ENCODE measurements around the gene C15orf61. TPM values are rescaled to one million over a fixed set of nuclear protein-coding genes. Genes with fewer than 3 reads are reported as not detected.

C15orf61 gene
- total RNA-seq, 1 donor from 2014 or later: 7.5 TPM

DNA sequence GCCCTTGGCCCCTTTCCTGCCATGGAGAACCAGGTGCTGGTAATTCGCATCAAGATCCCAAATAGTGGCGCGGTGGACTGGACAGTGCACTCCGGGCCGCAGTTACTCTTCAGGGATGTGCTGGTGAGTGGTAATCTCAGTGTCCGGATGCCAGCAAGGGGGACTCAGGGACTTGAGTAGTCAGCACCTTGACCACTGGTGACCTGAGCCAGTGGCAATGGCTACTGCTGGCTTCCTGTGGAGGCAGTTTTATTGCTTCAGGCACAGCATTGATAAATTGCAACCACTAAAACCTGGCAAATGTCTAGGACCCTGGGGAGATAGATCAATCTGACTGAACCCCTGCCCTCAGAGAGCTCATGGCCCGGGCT is 22.4 kb downstream of the C15orf61 start:
- H3K27ac Mint-ChIP-seq (ENCODE audit: unreplicated experiment): peak overlapping the region; percentile 85
- H3K36me3 Mint-ChIP-seq (ENCODE audit: unreplicated experiment): peaks cover 9% of the 10 kb centered on the region
- H3K4me3 Mint-ChIP-seq (ENCODE audit: unreplicated experiment): peak overlapping the region; percentile 94
- H3K9me3 Mint-ChIP-seq (ENCODE audit: unreplicated experiment): peaks cover 6% of the 10 kb centered on the region
- peak; percentile 19 for DNase-seq
- peaks cover 6% of the 10 kb centered on the region for H3K4me1 Mint-ChIP-seq (ENCODE audit: low read depth, unreplicated experiment)
- no peak for TF ChIP-seq CTCF (IDR thresholded peaks at IDR 0.05; ENCODE audit: partially characterized antibody, unreplicated experiment)
- no peaks in the 10 kb centered on the region for H3K27me3 Mint-ChIP-seq (ENCODE audit: unreplicated experiment)

DNA sequence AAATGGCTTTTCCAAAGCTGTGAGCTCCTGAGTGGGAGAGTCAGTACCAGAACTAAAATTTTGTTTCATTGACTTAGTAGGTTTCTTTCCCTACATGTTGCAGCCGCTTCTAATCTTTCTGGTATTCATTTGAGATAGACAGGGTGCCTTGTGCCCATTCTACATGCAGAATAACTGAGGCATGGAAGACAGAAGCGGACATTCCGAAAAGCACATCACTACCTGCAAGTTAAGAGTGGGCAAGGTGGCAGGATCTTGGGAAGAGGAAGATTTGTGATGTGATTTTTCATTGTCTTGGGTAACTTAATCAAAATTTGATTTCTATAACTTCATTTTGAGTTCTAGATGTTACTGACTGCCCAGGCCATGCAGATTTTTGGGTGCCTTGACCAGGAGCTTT is 23.5 kb downstream of the C15orf61 start:
- H3K27me3 Mint-ChIP-seq (ENCODE audit: unreplicated experiment): no peaks in the 10 kb centered on the region

DNA sequence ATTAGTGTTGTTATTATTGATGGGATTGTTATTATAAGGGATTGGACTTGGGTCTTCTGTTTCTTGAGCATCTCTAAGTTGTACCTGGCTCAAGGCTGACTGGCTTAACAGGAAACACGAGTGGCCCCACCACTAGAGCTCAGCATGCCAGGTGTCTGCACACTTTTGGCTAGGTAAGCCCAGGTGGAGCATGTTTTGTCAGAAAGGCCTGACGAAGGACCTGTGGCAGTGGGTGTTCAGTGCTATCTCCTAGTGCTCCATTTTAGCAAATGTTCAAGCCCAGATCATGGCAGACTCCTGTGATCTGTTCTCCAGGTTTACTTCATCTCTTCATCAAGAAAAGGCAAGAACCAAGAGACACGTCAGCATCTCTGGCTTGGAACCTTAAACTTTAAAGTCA is 24.9 kb downstream of the C15orf61 start:
- no peak overlapping the region for H3K27ac Mint-ChIP-seq (ENCODE audit: unreplicated experiment)
- no peak for TF ChIP-seq CTCF (IDR thresholded peaks at IDR 0.05; ENCODE audit: partially characterized antibody, unreplicated experiment)
- peaks cover 9% of the 10 kb centered on the region for H3K36me3 Mint-ChIP-seq (ENCODE audit: unreplicated experiment)
- H3K9me3 Mint-ChIP-seq (ENCODE audit: unreplicated experiment): peaks cover 6% of the 10 kb centered on the region
- peaks cover 14% of the 10 kb centered on the region for H3K4me1 Mint-ChIP-seq (ENCODE audit: low read depth, unreplicated experiment)
- DNase-seq: no peak
- H3K27me3 Mint-ChIP-seq (ENCODE audit: unreplicated experiment): no peaks in the 10 kb centered on the region
- no peak overlapping the region for H3K4me3 Mint-ChIP-seq (ENCODE audit: unreplicated experiment)

More for the DNA sequence above, 23.5 kb downstream of the C15orf61 start:
- TF ChIP-seq CTCF (IDR thresholded peaks at IDR 0.05; ENCODE audit: partially characterized antibody, unreplicated experiment): no peak
- H3K27ac Mint-ChIP-seq (ENCODE audit: unreplicated experiment): no peak overlapping the region
- peaks cover 6% of the 10 kb centered on the region for H3K9me3 Mint-ChIP-seq (ENCODE audit: unreplicated experiment)
- no peak overlapping the region for H3K4me3 Mint-ChIP-seq (ENCODE audit: unreplicated experiment)
- peaks cover 9% of the 10 kb centered on the region for H3K36me3 Mint-ChIP-seq (ENCODE audit: unreplicated experiment)
- peaks cover 12% of the 10 kb centered on the region for H3K4me1 Mint-ChIP-seq (ENCODE audit: low read depth, unreplicated experiment)
- no peak for DNase-seq

GRCh38 chr15:67547064-67547463 is 26.1 kb downstream of the C15orf61 start:
- no peaks in the 10 kb centered on the region for H3K27me3 Mint-ChIP-seq (ENCODE audit: unreplicated experiment)
- H3K4me3 Mint-ChIP-seq (ENCODE audit: unreplicated experiment): no peak overlapping the region
- H3K27ac Mint-ChIP-seq (ENCODE audit: unreplicated experiment): no peak overlapping the region
- H3K9me3 Mint-ChIP-seq (ENCODE audit: unreplicated experiment): peaks cover 5% of the 10 kb centered on the region
- peaks cover 14% of the 10 kb centered on the region for H3K4me1 Mint-ChIP-seq (ENCODE audit: low read depth, unreplicated experiment)
- H3K36me3 Mint-ChIP-seq (ENCODE audit: unreplicated experiment): peaks cover 9% of the 10 kb centered on the region
- DNase-seq: no peak
- TF ChIP-seq CTCF (IDR thresholded peaks at IDR 0.05; ENCODE audit: partially characterized antibody, unreplicated experiment): no peak

DNA sequence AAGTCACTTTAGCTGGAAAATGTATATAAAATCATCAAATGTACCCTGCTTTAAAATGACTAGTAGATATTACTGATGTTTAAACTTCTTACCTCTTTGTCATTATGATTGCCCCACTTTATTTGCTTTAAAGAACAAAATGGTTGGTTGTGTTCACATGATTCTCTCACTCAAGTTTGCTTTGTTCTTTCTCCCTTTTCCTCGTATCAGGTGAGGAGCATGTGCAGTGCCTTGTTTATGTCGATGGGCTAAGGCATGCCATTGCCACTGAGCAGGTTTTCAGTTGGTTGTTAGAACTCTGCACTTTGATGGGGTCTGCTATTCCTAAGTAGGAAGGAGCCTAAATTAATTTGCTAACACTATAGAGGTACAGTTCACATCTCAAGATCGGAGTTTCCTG is 26.9 kb downstream of the C15orf61 start:
- H3K36me3 Mint-ChIP-seq (ENCODE audit: unreplicated experiment): peaks cover 9% of the 10 kb centered on the region
- no peak overlapping the region for H3K27ac Mint-ChIP-seq (ENCODE audit: unreplicated experiment)
- H3K4me1 Mint-ChIP-seq (ENCODE audit: low read depth, unreplicated experiment): peaks cover 14% of the 10 kb centered on the region
- no peak for TF ChIP-seq CTCF (IDR thresholded peaks at IDR 0.05; ENCODE audit: partially characterized antibody, unreplicated experiment)
- peaks cover 4% of the 10 kb centered on the region for H3K9me3 Mint-ChIP-seq (ENCODE audit: unreplicated experiment)
- no peaks in the 10 kb centered on the region for H3K27me3 Mint-ChIP-seq (ENCODE audit: unreplicated experiment)
- H3K4me3 Mint-ChIP-seq (ENCODE audit: unreplicated experiment): no peak overlapping the region
- DNase-seq: no peak

All from glutamatergic neuron (in vitro differentiated cells).